Smooth muscle cell of trachea (primary cell): ENCODE results near the gene MAN2A1. TPM values are rescaled to one million over a fixed set of nuclear protein-coding genes. Genes with fewer than 3 reads are reported as not detected.

ENCODE experiments used
- total RNA-seq: library from RNA; depleted of rRNA; stranded (reverse); fragments of >200 nt; gene quantifications from 2 replicates; pipeline ENCODE4 v1.2.1, GENCODE V29; 2014

The MAN2A1 gene
- 67.6 and 78.1 TPM in 2 replicates for total RNA-seq

DNA sequence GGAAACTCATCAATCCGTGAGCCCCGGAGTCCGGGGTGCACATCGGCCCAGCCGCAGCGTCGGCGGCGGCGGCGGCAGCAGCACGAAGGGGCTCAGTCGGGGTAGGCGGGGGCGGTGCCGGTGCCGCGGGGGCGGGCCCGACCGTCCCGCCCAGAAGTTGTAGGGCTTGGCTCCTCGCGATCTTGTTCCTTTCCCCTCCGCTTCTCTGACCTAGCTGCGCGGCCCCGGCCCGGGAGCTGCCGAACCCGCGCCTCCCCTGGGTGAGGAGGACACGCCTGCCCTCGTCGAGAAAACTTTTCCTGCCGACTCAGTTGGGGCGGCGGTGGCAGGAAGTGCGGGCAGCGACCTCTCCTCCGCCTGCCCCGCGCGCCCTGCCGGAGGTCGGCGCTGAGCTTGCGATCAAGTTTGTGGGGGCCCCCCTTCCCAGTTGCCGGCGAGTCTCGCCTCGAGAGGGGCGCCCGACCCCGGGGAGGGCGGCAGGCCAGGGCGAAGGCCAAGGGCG, at the start of gene MAN2A1:
MAN2A1 (plus strand) TSS at position 188 of the 502 bp plus-strand sequence. CDS start 491 bp downstream, outside the sequence.

